Fibroblast of gingiva (primary cell): ENCODE results near the gene TMEM17.

ENCODE experiments used
- DNase-seq: peaks from one replicate; pipeline ENCODE4 v3.0.0-alpha.2; 2011; ENCODE audit warnings: low read depth

The TMEM17 gene

GRCh38 chr2:62511636-62512035 lies 5.6 kb upstream of the TMEM17 start:
- DNase-seq, result no peak

GRCh38 chr2:62506421-62506750 lies 391 bp upstream of the TMEM17 start:
- DNase-seq, result no peak

- DNase-seq, result no peak
Measured at GRCh38 chr2:62505109-62505749, 766 bp downstream of the TMEM17 start.

- DNase-seq, result no peak
Measured at GRCh38 chr2:62504657-62505056, 1.3 kb downstream of the TMEM17 start.

GRCh38 chr2:62501794-62502500 lies 4.0 kb downstream of the TMEM17 start:
- peak; percentile 87 for DNase-seq

- no peak for DNase-seq
Measured at GRCh38 chr2:62501069-62501468, 4.9 kb downstream of the TMEM17 start.

- DNase-seq, result no peak
Measured at GRCh38 chr2:62499430-62500060, 6.5 kb downstream of the TMEM17 start.

GRCh38 chr2:62498739-62499138 lies 7.3 kb downstream of the TMEM17 start:
- no peak for DNase-seq

- no peak for DNase-seq
Measured at GRCh38 chr2:62495761-62496160, 10.2 kb downstream of the TMEM17 start.

GRCh38 chr2:62492048-62492447 lies 13.9 kb downstream of the TMEM17 start:
- DNase-seq, result no peak

GRCh38 chr2:62489702-62490101 lies 16.3 kb downstream of the TMEM17 start:
- DNase-seq, result no peak

- DNase-seq, result peak; percentile 63
Measured at GRCh38 chr2:62489162-62489561, 16.8 kb downstream of the TMEM17 start.

GRCh38 chr2:62486439-62486765 lies 19.6 kb downstream of the TMEM17 start:
- DNase-seq, result no peak

- DNase-seq, result peak; percentile 90
Measured at GRCh38 chr2:62485761-62486438, 20.1 kb downstream of the TMEM17 start.

GRCh38 chr2:62482558-62483352 lies 23.2 kb downstream of the TMEM17 start:
- no peak for DNase-seq

GRCh38 chr2:62479917-62480316 lies 26.1 kb downstream of the TMEM17 start:
- no peak for DNase-seq

- no peak for DNase-seq
Measured at GRCh38 chr2:62478093-62478580, 27.9 kb downstream of the TMEM17 start.

GRCh38 chr2:62477573-62477972 lies 28.4 kb downstream of the TMEM17 start:
- no peak for DNase-seq

- peak; percentile 73 for DNase-seq
Measured at GRCh38 chr2:62475172-62476011, 30.6 kb downstream of the TMEM17 start.

GRCh38 chr2:62474176-62474575 lies 31.8 kb downstream of the TMEM17 start:
- DNase-seq, result no peak

- no peak for DNase-seq
Measured at GRCh38 chr2:62473246-62473827, 32.7 kb downstream of the TMEM17 start.
